Breast epithelium (tissue), 4 donors: ENCODE measurements around the gene HADHA. TPM values are rescaled to one million over a fixed set of nuclear protein-coding genes. Genes with fewer than 3 reads are reported as not detected.

Source experiments
- DNase-seq, 2 donors: peaks; one replicate each; pipeline ENCODE4 v3.0.0-alpha.2; 2019; ENCODE audit warnings: low spot score in 2 of 2
- H3K27ac ChIP-seq, 2 donors: fragments of 200-600 bp; sonication (generic) in 1 of 2; one replicate each; pipeline ENCODE4 v1.5.1; 2016 to 2019; ENCODE audit warnings: mild to moderate bottlenecking in 1 of 2
- H3K27me3 ChIP-seq, 2 donors: fragments of 200-600 bp; sonication (generic) in 1 of 2; one replicate each; pipeline versions ENCODE4 v1.5.1 to v1.6.0; 2017 to 2019; ENCODE audit warnings: control low read depth in 1 of 2, mild to moderate bottlenecking in 1 of 2
- H3K36me3 ChIP-seq: fragments of 200-600 bp; one replicate; pipeline ENCODE4 v1.5.1; 2019
- H3K4me1 ChIP-seq, 2 donors: fragments of 200-600 bp; sonication (generic); one replicate each; pipeline ENCODE4 v1.5.1; 2016 to 2019; ENCODE audit warnings: control low read depth in 1 of 2
- H3K4me3 ChIP-seq, 3 donors: fragments of 200-600 bp; sonication (generic); 1 replicate in 2 of 3; 2 replicates in 1 of 3; pipeline ENCODE4 v1.5.1; 2016 to 2019; ENCODE audit warnings: mild to moderate bottlenecking in 3 of 3, moderate library complexity in 2 of 3
- H3K9me3 ChIP-seq, 2 donors: fragments of 200-600 bp; sonication (generic) in 1 of 2; one replicate each; pipeline ENCODE4 v1.5.1; 2016 to 2019; ENCODE audit warnings: control low read depth in 1 of 2
- POLR2A ChIP-seq: fragments of 450-650 bp; IDR thresholded peaks from one replicate; pipeline ENCODE4 v1.6.1; 2016; ENCODE audit warnings: antibody characterized with exemption, mild to moderate bottlenecking, moderate library complexity
- POLR2AphosphoS5 ChIP-seq, 3 donors: sonication (generic); formaldehyde crosslinking; IDR thresholded peaks; one replicate each; pipeline ENCODE4 v1.6.1; 2017; ENCODE audit warnings: antibody characterized with exemption in 3 of 3
- intact Hi-C: fragments of 100-400 bp; cut with DNase I; formaldehyde crosslinking; loops from one replicate; pipeline ENCODE4 v1.15.1; 2023; ENCODE audit warnings: low total_unique reads
- total RNA-seq, 3 donors: library from RNA; depleted of rRNA; stranded (reverse); fragments of >200 nt; gene quantifications; one replicate each; pipeline ENCODE4 v1.1.0, GENCODE V29; 2016
- TF ChIP-seq, protein P1 (sequence below), 3 donors: fragments of 450-650 bp; IDR thresholded peaks; one replicate each; pipeline ENCODE4 v1.5.1; 2016 to 2017; ENCODE audit warnings: antibody characterized with exemption in 3 of 3, mild to moderate bottlenecking in 3 of 3, moderate library complexity in 3 of 3

HADHA gene
- total RNA-seq, 3 donors from 2014 or later = 139 to 156 (median 141) TPM

DNA sequence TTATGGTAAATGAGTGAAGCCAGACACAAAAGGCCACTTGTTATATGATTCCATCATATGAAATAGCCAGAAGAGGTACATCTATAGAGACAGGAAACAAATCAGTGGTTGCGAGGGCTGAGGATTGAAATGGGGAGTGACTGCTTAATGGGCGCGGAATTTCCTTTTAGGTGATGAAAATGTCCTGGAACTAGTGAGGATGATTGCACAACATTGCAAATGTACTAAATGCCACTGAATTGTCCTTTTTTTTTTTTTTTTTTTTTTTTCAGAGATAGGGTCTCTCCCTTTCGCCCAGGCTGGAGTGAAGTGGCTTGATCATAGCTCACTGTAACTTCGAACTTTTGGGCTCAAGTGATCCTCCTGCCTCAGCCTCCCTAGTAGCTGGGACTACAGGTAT lies 86.9 kb downstream of the HADHA start:
- DNase-seq = no peak
- no peak for TF ChIP-seq POLR2AphosphoS5 (IDR thresholded peaks at IDR 0.05)

DNA sequence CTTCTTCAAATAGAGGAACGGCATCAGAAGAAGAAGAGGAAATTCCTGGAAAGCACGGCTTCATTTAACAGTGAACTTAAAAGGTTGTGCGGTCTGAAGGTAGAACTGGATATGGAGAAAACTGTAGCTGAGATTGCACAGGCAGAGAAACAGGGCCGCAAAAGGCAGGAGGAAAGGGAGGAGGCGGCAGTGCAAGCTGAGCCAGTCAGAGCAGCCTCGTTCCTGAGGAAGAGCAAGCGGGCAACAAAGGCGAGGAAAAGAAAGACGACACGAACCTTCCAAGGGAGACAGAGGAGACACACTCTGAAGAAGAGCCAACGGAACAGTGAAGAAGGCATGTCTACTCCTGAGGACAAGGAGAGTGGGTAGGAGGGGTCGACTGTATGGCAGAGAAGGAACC lies 94.2 kb downstream of the HADHA start:
- Histone ChIP-seq H3K9me3 (no peaks in the 10 kb centered on the region), H3K36me3 (no peaks in the 10 kb centered on the region), H3K27me3 (no peaks in the 10 kb centered on the region), H3K27ac (no peak overlapping the region), H3K4me3 (no peak overlapping the region), H3K4me1 (no peaks in the 10 kb centered on the region)
- DNase-seq = no peak
- TF ChIP-seq POLR2AphosphoS5 (IDR thresholded peaks at IDR 0.05) (no peak), POLR2A (no peak)
- TF ChIP-seq, protein P1, sequence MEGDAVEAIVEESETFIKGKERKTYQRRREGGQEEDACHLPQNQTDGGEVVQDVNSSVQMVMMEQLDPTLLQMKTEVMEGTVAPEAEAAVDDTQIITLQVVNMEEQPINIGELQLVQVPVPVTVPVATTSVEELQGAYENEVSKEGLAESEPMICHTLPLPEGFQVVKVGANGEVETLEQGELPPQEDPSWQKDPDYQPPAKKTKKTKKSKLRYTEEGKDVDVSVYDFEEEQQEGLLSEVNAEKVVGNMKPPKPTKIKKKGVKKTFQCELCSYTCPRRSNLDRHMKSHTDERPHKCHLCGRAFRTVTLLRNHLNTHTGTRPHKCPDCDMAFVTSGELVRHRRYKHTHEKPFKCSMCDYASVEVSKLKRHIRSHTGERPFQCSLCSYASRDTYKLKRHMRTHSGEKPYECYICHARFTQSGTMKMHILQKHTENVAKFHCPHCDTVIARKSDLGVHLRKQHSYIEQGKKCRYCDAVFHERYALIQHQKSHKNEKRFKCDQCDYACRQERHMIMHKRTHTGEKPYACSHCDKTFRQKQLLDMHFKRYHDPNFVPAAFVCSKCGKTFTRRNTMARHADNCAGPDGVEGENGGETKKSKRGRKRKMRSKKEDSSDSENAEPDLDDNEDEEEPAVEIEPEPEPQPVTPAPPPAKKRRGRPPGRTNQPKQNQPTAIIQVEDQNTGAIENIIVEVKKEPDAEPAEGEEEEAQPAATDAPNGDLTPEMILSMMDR (IDR thresholded peaks at IDR 0.05) = no peak
- intact Hi-C loops = no loop called here

More for the DNA sequence above, 86.9 kb downstream of the HADHA start:
- Histone ChIP-seq H3K27me3 (no peaks in the 10 kb centered on the region), H3K4me1 (no peaks in the 10 kb centered on the region), H3K9me3 (no peaks in the 10 kb centered on the region), H3K36me3 (no peaks in the 10 kb centered on the region), H3K4me3 (no peak overlapping the region), H3K27ac (no peak overlapping the region)
- intact Hi-C loops = no loop called here

DNA sequence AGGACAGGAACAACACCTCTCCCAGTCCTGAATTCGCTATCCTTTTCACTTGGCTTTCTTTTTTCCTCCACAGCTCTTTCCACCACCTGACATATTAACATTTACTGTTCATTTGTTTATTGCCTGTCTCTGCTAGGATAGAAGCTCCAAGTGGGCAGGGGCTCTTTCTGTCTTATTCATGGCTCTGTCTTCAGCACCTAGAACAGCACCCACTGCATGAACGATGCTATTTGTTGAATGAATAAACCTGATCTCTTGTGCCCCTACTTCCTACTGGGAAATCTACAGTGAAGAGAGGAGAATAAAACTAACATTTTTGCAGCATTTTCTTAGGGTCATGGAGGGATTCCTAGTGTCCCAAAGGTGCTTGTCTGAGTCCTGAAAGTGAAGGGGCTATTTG lies 95.9 kb downstream of the HADHA start:
- Histone ChIP-seq H3K9me3 (no peaks in the 10 kb centered on the region), H3K4me1 (peaks cover 0 to 3% of the 10 kb centered on the region in 2 donors), H3K4me3 (no peak overlapping the region), H3K36me3 (no peaks in the 10 kb centered on the region), H3K27me3 (no peaks in the 10 kb centered on the region), H3K27ac (no peak overlapping the region)
- intact Hi-C loops = loop anchor here (10.0 kb wide), 1 partner anchor 154 kb away; no protein-coding TSS in a partner anchor
- TF ChIP-seq POLR2A (no peak), POLR2AphosphoS5 (IDR thresholded peaks at IDR 0.05) (no peak)
- TF ChIP-seq, protein P1 (IDR thresholded peaks at IDR 0.05) = no peak
- DNase-seq = no peak

DNA sequence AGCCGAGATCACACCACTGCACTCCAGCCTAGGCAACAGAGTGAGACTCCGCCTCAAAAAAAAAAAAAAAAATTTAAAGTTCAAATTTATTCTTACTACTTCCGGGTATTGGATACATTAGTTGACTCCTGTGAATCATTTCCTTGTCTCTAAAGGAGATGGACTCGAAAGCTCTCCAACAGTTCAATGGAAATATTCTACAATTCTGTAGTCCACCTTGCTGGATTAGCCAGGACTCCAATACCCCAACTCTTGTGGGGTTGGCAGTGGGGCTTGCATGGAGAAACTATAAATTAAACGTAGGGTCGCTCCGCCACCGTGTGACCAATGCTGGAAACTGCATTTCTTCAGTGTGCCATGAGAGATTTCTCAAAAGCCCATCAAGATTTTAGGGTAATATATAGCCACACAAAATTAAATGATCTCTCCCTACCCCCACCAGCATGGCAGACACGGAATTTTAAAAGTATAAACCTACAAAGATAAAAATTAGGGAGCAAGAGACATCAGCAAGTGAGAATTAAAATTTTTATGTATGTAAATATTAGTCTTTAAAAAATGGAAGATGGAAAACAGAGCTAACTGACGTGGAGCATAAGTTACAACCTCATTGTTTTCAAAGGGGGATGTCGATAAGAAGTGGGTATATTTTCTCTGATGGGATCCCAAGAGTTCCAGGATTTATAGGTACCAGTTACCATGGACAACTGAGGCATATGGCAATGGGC lies 99.3 kb downstream of the HADHA start:
- Histone ChIP-seq H3K27ac (no peak overlapping the region), H3K4me3 (peak overlapping the region in 1 of 3 donors; percentile 48), H3K27me3 (no peaks in the 10 kb centered on the region), H3K36me3 (no peaks in the 10 kb centered on the region), H3K4me1 (peaks cover 0 to 3% of the 10 kb centered on the region in 2 donors), H3K9me3 (no peaks in the 10 kb centered on the region)
- intact Hi-C loops = loop anchor here (10.0 kb wide), 1 partner anchor 150 kb away; no protein-coding TSS in a partner anchor
- TF ChIP-seq POLR2AphosphoS5 (IDR thresholded peaks at IDR 0.05) (no peak), POLR2A (no peak)
- TF ChIP-seq, protein P1 (IDR thresholded peaks at IDR 0.05) = peak; percentile 76 to 84 (median 81)
- no peak for DNase-seq

DNA sequence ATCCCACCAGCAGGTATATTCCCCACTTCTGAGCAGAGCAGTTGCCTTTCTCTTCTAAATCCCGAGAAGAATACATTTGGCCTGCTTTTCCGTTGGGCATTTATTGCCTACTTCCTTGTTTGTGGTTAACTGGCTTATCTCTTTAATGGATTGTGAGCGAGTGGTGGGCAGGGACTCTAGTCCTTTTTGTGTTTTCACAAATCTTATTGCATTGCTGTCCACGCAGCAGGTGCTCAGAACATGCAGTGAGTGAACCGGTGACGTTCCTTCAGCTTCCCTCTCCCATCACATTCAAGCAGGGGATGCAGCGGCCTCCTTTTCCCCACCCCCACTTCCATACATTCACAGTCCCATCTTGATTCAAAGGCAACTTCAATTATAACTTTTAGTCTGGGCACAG lies 100.4 kb downstream of the HADHA start:
- Histone ChIP-seq H3K27me3 (no peaks in the 10 kb centered on the region), H3K9me3 (no peaks in the 10 kb centered on the region), H3K4me1 (peaks cover 0 to 3% of the 10 kb centered on the region in 2 donors), H3K36me3 (no peaks in the 10 kb centered on the region), H3K27ac (no peak overlapping the region), H3K4me3 (no peak overlapping the region)
- DNase-seq = no peak
- intact Hi-C loops = loop anchor here (10.0 kb wide), 1 partner anchor 149 kb away; no protein-coding TSS in a partner anchor
- TF ChIP-seq, protein P1 (IDR thresholded peaks at IDR 0.05) = no peak
- TF ChIP-seq POLR2A (no peak), POLR2AphosphoS5 (IDR thresholded peaks at IDR 0.05) (no peak)
